Lower leg skin (tissue), 4 donors: ENCODE measurements around the gene CCSER1. TPM values are rescaled to one million over a fixed set of nuclear protein-coding genes. Genes with fewer than 3 reads are reported as not detected.

ENCODE experiments used
- DNase-seq, 2 donors: peaks; one replicate each; pipeline ENCODE4 v3.0.0-alpha.2; 2019; ENCODE audit warnings: low spot score in 2 of 2
- H3K4me3 ChIP-seq: fragments of 200-600 bp; sonication (generic); 2 replicates; pipeline ENCODE4 v1.5.1; 2017; ENCODE audit warnings: mild to moderate bottlenecking, low read depth; ENCODE audit not compliant: poor library complexity, severe bottlenecking
- POLR2A ChIP-seq, 2 donors: fragments of 450-650 bp; IDR thresholded peaks; one replicate each; pipeline ENCODE4 v1.6.1; 2016 to 2017; ENCODE audit warnings: antibody characterized with exemption in 2 of 2, mild to moderate bottlenecking in 1 of 2, moderate library complexity in 1 of 2
- WGBS, 2 donors: methylation state at CpG; one replicate each; pipeline ENCODE4 v1.1.5; 2018; 5-methylcytosine and 5-hydroxymethylcytosine counted together
- intact Hi-C: fragments of 100-400 bp; cut with DNase I; formaldehyde crosslinking; loops from one replicate; pipeline ENCODE4 v1.15.0; 2023; ENCODE audit warnings: low total_unique reads
- total RNA-seq, 4 donors: library from RNA; depleted of rRNA; stranded (reverse); fragments of >200 nt; gene quantifications; one replicate each; pipeline ENCODE4 v1.1.0, GENCODE V29; 2016
- TF ChIP-seq, protein P1 (sequence below), 3 donors: fragments of 450-650 bp; IDR thresholded peaks; one replicate each; pipeline ENCODE4 v1.5.1; 2016; ENCODE audit warnings: antibody characterized with exemption in 3 of 3, mild to moderate bottlenecking in 3 of 3, moderate library complexity in 2 of 3

Gene CCSER1
- total RNA-seq, 4 donors from 2014 or later, result 6.5 to 12.1 (median 9.9) TPM

DNA sequence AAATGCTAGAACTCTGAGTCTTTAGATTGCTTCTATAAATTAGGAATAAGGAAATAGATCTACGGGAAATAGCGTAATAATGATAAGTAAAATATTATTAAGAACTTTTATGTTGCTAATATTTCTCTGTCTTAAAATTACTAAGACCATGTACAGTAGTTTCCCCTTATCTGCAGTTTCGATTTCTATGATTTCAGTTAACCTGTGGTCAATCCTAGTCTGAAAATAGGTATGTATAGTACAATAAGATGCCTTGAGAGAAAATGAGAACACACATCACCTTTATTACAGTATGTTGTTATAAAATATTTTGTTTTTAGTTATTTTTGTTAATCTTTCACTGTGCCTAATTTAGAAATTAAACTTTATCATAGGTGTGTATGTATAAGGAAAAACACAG, 92.6 kb downstream of the CCSER1 start:
- WGBS, 2 donors, result 85 to 92% methylated on average over 3 of the region's 3 CpGs
- intact Hi-C loops, result no loop called here
- TF ChIP-seq POLR2A (IDR thresholded peaks at IDR 0.05), result no peak
- TF ChIP-seq, protein P1, sequence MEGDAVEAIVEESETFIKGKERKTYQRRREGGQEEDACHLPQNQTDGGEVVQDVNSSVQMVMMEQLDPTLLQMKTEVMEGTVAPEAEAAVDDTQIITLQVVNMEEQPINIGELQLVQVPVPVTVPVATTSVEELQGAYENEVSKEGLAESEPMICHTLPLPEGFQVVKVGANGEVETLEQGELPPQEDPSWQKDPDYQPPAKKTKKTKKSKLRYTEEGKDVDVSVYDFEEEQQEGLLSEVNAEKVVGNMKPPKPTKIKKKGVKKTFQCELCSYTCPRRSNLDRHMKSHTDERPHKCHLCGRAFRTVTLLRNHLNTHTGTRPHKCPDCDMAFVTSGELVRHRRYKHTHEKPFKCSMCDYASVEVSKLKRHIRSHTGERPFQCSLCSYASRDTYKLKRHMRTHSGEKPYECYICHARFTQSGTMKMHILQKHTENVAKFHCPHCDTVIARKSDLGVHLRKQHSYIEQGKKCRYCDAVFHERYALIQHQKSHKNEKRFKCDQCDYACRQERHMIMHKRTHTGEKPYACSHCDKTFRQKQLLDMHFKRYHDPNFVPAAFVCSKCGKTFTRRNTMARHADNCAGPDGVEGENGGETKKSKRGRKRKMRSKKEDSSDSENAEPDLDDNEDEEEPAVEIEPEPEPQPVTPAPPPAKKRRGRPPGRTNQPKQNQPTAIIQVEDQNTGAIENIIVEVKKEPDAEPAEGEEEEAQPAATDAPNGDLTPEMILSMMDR (IDR thresholded peaks at IDR 0.05), result no peak
- H3K4me3 ChIP-seq, result no peak overlapping the region
- no peak for DNase-seq

DNA sequence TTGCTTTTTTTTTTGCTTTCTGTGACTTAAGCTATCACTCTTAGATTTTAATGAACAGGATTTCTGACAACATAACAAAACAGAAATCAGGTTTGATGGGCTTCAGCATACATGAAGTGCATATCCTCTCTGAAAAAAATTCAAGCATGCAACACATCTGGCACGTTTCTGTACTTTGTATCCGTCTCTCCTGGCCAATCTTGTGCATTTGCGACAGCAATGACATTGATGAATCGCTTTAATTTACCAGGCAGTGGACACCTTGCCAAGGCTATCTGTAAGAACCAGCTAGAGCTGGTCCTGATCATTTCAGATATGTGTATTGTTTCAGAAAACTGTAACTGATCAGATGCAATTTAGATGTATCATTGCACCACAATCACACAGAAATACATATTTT, 93.3 kb downstream of the CCSER1 start:
- TF ChIP-seq POLR2A (IDR thresholded peaks at IDR 0.05), result no peak
- TF ChIP-seq, protein P1 (IDR thresholded peaks at IDR 0.05), result no peak
- no peak overlapping the region for H3K4me3 ChIP-seq
- WGBS, 2 donors, result 41 to 46% methylated on average over 4 of the region's 4 CpGs
- intact Hi-C loops, result no loop called here
- no peak for DNase-seq

DNA sequence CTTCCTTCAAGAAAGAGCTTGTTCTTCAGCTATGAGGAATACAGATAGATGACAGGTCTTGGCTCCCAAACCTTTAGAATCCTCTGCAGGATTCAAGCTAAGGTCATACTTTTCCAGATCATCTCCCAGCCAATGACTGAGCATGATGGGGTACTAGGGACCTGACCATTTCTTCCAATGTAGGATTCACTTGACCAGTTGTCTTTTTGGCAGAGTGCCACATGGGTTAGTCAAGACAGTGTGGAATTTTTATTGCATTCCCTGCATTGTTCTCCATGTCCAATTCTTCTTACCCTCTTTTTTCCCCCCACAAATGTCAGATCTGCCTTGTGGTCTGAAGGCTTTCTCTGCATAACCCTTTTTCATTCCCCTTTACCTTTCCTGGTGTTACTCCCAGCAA, 99.5 kb downstream of the CCSER1 start:
- DNase-seq, result no peak
- no peak for TF ChIP-seq POLR2A (IDR thresholded peaks at IDR 0.05)
- TF ChIP-seq, protein P1 (IDR thresholded peaks at IDR 0.05), result no peak
- H3K4me3 ChIP-seq, result no peak overlapping the region
- intact Hi-C loops, result no loop called here

DNA sequence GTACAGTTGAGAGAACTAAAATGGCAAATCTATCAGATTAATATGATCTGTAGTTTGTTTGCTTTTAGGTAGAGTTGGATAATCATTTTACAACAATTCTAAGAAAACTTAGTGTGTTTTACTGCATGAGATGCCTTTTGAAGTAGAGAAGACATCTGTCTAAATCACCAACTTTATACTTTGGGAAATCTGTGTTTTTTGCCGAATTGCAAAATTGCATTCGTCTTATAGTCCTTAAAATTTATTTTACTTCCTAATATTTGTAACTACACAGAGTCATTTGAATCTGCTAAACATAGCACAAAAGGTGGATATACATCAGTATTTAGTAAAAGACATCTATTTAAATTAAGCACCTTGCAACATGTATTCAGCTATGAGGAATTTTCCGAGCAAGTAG, 100.0 kb downstream of the CCSER1 start:
- WGBS, 2 donors, result 97% methylated on average over 3 of the region's 3 CpGs
- TF ChIP-seq, protein P1 (IDR thresholded peaks at IDR 0.05), result no peak
- TF ChIP-seq POLR2A (IDR thresholded peaks at IDR 0.05), result no peak
- H3K4me3 ChIP-seq, result no peak overlapping the region
- no peak for DNase-seq
- intact Hi-C loops, result no loop called here

DNA sequence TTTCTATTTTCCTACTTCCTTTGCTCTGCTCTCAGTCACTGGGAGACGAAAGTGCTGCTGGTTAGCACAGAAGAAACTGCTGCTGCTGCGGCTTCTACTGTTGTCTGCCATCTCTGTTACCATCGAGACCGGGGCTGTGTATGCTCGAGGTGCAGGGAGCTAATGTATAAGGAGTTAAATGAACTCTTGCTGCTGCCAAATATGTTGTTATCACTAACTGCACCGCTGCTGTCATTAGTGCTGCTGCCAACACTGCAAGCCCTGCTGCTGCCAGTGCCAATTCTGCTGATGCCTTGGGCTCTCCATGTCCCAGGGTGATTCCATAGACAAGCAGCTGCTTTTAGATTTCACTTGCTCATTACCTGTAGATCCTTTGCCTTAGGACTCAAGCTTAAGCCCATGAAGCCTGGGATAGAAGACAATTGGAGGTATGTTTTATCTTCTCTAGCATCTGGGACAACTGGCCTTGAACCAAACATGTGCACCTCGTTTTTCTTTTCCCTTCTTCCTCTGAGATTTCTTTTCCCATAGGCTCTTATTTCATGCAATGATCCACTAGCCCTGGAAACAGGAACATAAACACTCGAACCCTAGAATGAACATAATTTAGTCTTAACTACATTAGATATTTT, 107.8 kb downstream of the CCSER1 start:
- DNase-seq, result no peak
- 37 to 41% methylated on average over 8 of the region's 8 CpGs for WGBS, 2 donors
- no peak for TF ChIP-seq POLR2A (IDR thresholded peaks at IDR 0.05)
- TF ChIP-seq, protein P1 (IDR thresholded peaks at IDR 0.05), result no peak
- intact Hi-C loops, result no loop called here
- H3K4me3 ChIP-seq, result no peak overlapping the region
